Keratinocyte (primary cell): Measurements from ENCODE around the gene MC1R.

Experiments
- CTCF ChIP-seq, 3 experiments: IDR thresholded peaks in 1 of 3; conservative IDR thresholded peaks in 1 of 3; optimal IDR thresholded peaks in 1 of 3; 2 replicates in 2 of 3; 3 replicates in 1 of 3; pipeline versions ENCODE3 to v1.5.1; 2011; ENCODE audit warnings: low read length in 3 of 3, mild to moderate bottlenecking in 3 of 3, moderate library complexity in 2 of 3, control low read depth in 1 of 3, inconsistent platforms in 1 of 3; ENCODE audit not compliant: insufficient read depth in 2 of 3; ENCODE audit errors: extremely low read depth in 1 of 3
- EZH2 ChIP-seq: IDR thresholded peaks from one replicate; pipeline ENCODE4 v1.6.1; 2012; ENCODE audit warnings: inconsistent platforms, mild to moderate bottlenecking, low read length, moderate library complexity

GRCh38 chr16:89908236-89908635 lies 10.4 kb upstream of the MC1R start:
- TF ChIP-seq EZH2, result no peak
- no peak for TF ChIP-seq CTCF (optimal IDR thresholded peaks at IDR 0.05 in 1 of 3, IDR thresholded peaks at IDR 0.05 in 1 of 3, conservative IDR thresholded peaks at IDR 0.05 in 1 of 3; ENCODE audit: extremely low read depth in 1 of 3, insufficient read depth in 2 of 3, low read length in 3 of 3)
